ENCODE data around the gene PKN1. TPM values are rescaled to one million over a fixed set of nuclear protein-coding genes. Genes with fewer than 3 reads are reported as not detected.

The PKN1 gene
- total and polyA plus RNA-seq, 10 of the 15 experiments (the other 5 are each of a cell fraction or from before 2014, with no cell fraction given): 1.0 to 189 (median 52.7) TPM

- no TSS peak for BruUV-seq (replicated peaks)
- Histone ChIP-seq H3K9ac (ENCODE audit: control insufficient read depth, insufficient read depth, low read length) (no peak overlapping the region), H2AFZ (ENCODE audit: control insufficient read depth, low read depth, low read length) (no peak overlapping the region), H3K27me3 (replicated peaks in 1 of 2; ENCODE audit: control insufficient read depth in 2 of 2, insufficient read depth in 2 of 2, low read length in 1 of 2) (no peaks in the 10 kb centered on the region), H3K4me2 (ENCODE audit: control insufficient read depth, insufficient read depth) (no peak overlapping the region), H4K20me1 (ENCODE audit: control insufficient read depth, insufficient read depth) (no peaks in the 10 kb centered on the region), H3K79me2 (ENCODE audit: control insufficient read depth, insufficient read depth, low read length) (peaks cover 18% of the 10 kb centered on the region), H3K27ac (ENCODE audit: control insufficient read depth, insufficient read depth) (no peak overlapping the region), H3K36me3 (ENCODE audit: control insufficient read depth in 2 of 2, insufficient read depth in 2 of 2, low read length in 1 of 2) (no peaks in the 10 kb centered on the region), H3K4me1 (ENCODE audit: control insufficient read depth, insufficient read depth, low read length) (peaks cover 22% of the 10 kb centered on the region), H3K9me3 (replicated peaks; ENCODE audit: control insufficient read depth, insufficient read depth, low read length) (no peaks in the 10 kb centered on the region), H3K4me3 (no peak overlapping the region)
- intact Hi-C loops (cut with micrococcal nuclease; ENCODE audit: unreplicated experiment) (loop anchor here (5.0 kb wide), 1 partner anchor 42 kb away; no protein-coding TSS in a partner anchor), in situ Hi-C loops (cut with MboI) (no loop called here)
- 8% methylated on average over 3 of the region's 3 CpGs for WGBS (ENCODE audit: insufficient coverage, insufficient replicate concordance, low lambda C conversion rate, missing lambda C conversion rate)
- DNase-seq (ENCODE audit: low read depth, low spot score) (no peak), FAIRE-seq (no peak), ATAC-seq (no peak)
- CTCF ChIA-PET: interaction anchor here (0.9 to 5.4 kb wide), 7 partner anchors 7 to 69 kb away, joined by 3 to 42 read pairs (median 9); partner anchors contain the start of gene DDX39A
- no peak for TF ChIP-seq BHLHE40 (IDR thresholded peaks at IDR 0.05; ENCODE audit: borderline replicate concordance in 1 of 2, low read depth in 2 of 2, low read length in 1 of 2)
- RAD21 ChIA-PET (ENCODE audit: unreplicated experiment): interaction anchor here (1.2 to 2.6 kb wide), 4 partner anchors 41 to 294 kb away, joined by 4 to 12 read pairs (median 6); partner anchors contain the start of gene ASF1B
- POLR2A ChIA-PET: interaction anchor here (0.6 kb wide), 1 partner anchor 51 kb away, joined by 8 read pairs; no protein-coding TSS in a partner anchor
- SMC1A ChIA-PET (ENCODE audit: uncharacterized antibody, unreplicated experiment): interaction anchor here (2.3 to 2.8 kb wide), 2 partner anchors 11 to 49 kb away, joined by 10 to 13 read pairs; no protein-coding TSS in a partner anchor
Observed at GRCh38 chr19:14430712-14431111, 2.4 kb upstream of the PKN1 start.

- WGBS (ENCODE audit: insufficient coverage, insufficient replicate concordance, low lambda C conversion rate, missing lambda C conversion rate): 2% methylated on average over 34 of the region's 52 CpGs
- in situ Hi-C loops (cut with MboI): no loop called here
- Histone ChIP-seq H3K79me2 (ENCODE audit: control insufficient read depth, insufficient read depth, low read length) (peaks cover 18% of the 10 kb centered on the region), H3K9me3 (replicated peaks; ENCODE audit: control insufficient read depth, insufficient read depth, low read length) (no peaks in the 10 kb centered on the region), H3K4me2 (ENCODE audit: control insufficient read depth, insufficient read depth) (peak overlapping the region; percentile 91), H2AFZ (ENCODE audit: control insufficient read depth, low read depth, low read length) (peak overlapping the region; percentile 61), H3K4me1 (ENCODE audit: control insufficient read depth, insufficient read depth, low read length) (peaks cover 22% of the 10 kb centered on the region), H3K4me3 (peak overlapping the region; percentile 90), H3K27me3 (replicated peaks in 1 of 2; ENCODE audit: control insufficient read depth in 2 of 2, insufficient read depth in 2 of 2, low read length in 1 of 2) (no peaks in the 10 kb centered on the region), H3K27ac (ENCODE audit: control insufficient read depth, insufficient read depth) (peak overlapping the region; percentile 65), H4K20me1 (ENCODE audit: control insufficient read depth, insufficient read depth) (no peaks in the 10 kb centered on the region), H3K36me3 (ENCODE audit: control insufficient read depth in 2 of 2, insufficient read depth in 2 of 2, low read length in 1 of 2) (no peaks in the 10 kb centered on the region), H3K9ac (ENCODE audit: control insufficient read depth, insufficient read depth, low read length) (peak overlapping the region; percentile 77)
- ChIA-PET RAD21 (ENCODE audit: unreplicated experiment) (interaction anchor here (0.5 to 1.0 kb wide), 2 partner anchors 17 to 70 kb away, joined by 3 to 4 read pairs; no protein-coding TSS in a partner anchor), POLR2A (interaction anchor here (0.6 kb wide), 2 partner anchors 16 to 52 kb away, joined by 3 to 5 read pairs; partner anchors contain the start of gene ADGRE5), SMC1A (ENCODE audit: uncharacterized antibody, unreplicated experiment) (no interaction called here), CTCF (interaction anchor here (0.6 to 1.0 kb wide), 3 partner anchors 39 to 70 kb away, joined by 3 to 4 read pairs (median 3); no protein-coding TSS in a partner anchor)
- no peak for DNase-seq (ENCODE audit: low read depth, low spot score)
- no peak for FAIRE-seq
- BruUV-seq (replicated peaks): TSS peak; percentile 50
- peak; percentile 53 for ATAC-seq
- intact Hi-C loops (cut with micrococcal nuclease; ENCODE audit: unreplicated experiment): loop anchor here (2.0 to 5.0 kb wide), 2 partner anchors 38 to 47 kb away; no protein-coding TSS in a partner anchor
- TF ChIP-seq HSF1 (IDR thresholded peaks at IDR 0.05; ENCODE audit: low read depth, low read length): no peak
- peak; percentile 59; the same call in 1 of the 2 replicates for TF ChIP-seq PKNOX1 (IDR thresholded peaks at IDR 0.05)
- TF ChIP-seq IKZF2 (IDR thresholded peaks at IDR 0.05): no peak
- peak; percentile 70 for TF ChIP-seq LARP7 (IDR thresholded peaks at IDR 0.05)
- TF ChIP-seq EP300 (IDR thresholded peaks at IDR 0.05; ENCODE audit: borderline replicate concordance in 1 of 2, control insufficient read depth in 1 of 2, low read depth in 2 of 2, low read length in 2 of 2): no peak
- peak; percentile 60 for TF ChIP-seq USF1 (IDR thresholded peaks at IDR 0.05; ENCODE audit: borderline replicate concordance, extremely low read length, insufficient read depth, low read depth, low read length)
Observed at GRCh38 chr19:14433554-14434501, 722 bp downstream of the PKN1 start.

All from GM12878 (cell line).